ENCODE results near the gene RNF121.

Gene RNF121

GRCh38 chr11:71934213-71934612 is 5.4 kb downstream of the RNF121 start:
- no peak for DNase-seq (ENCODE audit: low read depth in 2 of 2)

GRCh38 chr11:71935338-71935925 is 6.6 kb downstream of the RNF121 start:
- DNase-seq (ENCODE audit: low read depth in 2 of 2): no peak

GRCh38 chr11:71936825-71937224 is 8.0 kb downstream of the RNF121 start:
- no peak for DNase-seq (ENCODE audit: low read depth in 2 of 2)

- DNase-seq (ENCODE audit: low read depth in 2 of 2): no peak
Measured at GRCh38 chr11:71937826-71938225, 9.0 kb downstream of the RNF121 start.

- DNase-seq (ENCODE audit: low read depth in 2 of 2): no peak
Measured at GRCh38 chr11:71940561-71941219, 11.8 kb downstream of the RNF121 start.

GRCh38 chr11:71946144-71946571 is 17.3 kb downstream of the RNF121 start:
- no peak for DNase-seq (ENCODE audit: low read depth in 2 of 2)

- DNase-seq (ENCODE audit: low read depth in 2 of 2): no peak
Measured at GRCh38 chr11:71947498-71947897, 18.7 kb downstream of the RNF121 start.

- no peak for DNase-seq (ENCODE audit: low read depth in 2 of 2)
Measured at GRCh38 chr11:71948314-71949027, 19.6 kb downstream of the RNF121 start.

- no peak for DNase-seq (ENCODE audit: low read depth in 2 of 2)
Measured at GRCh38 chr11:71949034-71949433, 20.2 kb downstream of the RNF121 start.

- no peak for DNase-seq (ENCODE audit: low read depth in 2 of 2)
Measured at GRCh38 chr11:71951741-71952310, 23.0 kb downstream of the RNF121 start.

GRCh38 chr11:71955898-71956456 is 27.1 kb downstream of the RNF121 start:
- no peak for DNase-seq (ENCODE audit: low read depth in 2 of 2)

GRCh38 chr11:71962428-71963038 is 33.7 kb downstream of the RNF121 start:
- no peak for DNase-seq (ENCODE audit: low read depth in 2 of 2)

GRCh38 chr11:71963468-71963867 is 34.6 kb downstream of the RNF121 start:
- no peak for DNase-seq (ENCODE audit: low read depth in 2 of 2)

GRCh38 chr11:71964641-71965040 is 35.8 kb downstream of the RNF121 start:
- no peak for DNase-seq (ENCODE audit: low read depth in 2 of 2)

- no peak for DNase-seq (ENCODE audit: low read depth in 2 of 2)
Measured at GRCh38 chr11:71971680-71972079, 42.8 kb downstream of the RNF121 start.

- no peak for DNase-seq (ENCODE audit: low read depth in 2 of 2)
Measured at GRCh38 chr11:71976551-71976950, 47.7 kb downstream of the RNF121 start.

- no peak for DNase-seq (ENCODE audit: low read depth in 2 of 2)
Measured at GRCh38 chr11:71977090-71977489, 48.2 kb downstream of the RNF121 start.

GRCh38 chr11:71977743-71978418 is 49.0 kb downstream of the RNF121 start:
- peak in 1 of 2 donors; percentile 33 for DNase-seq (ENCODE audit: low read depth in 2 of 2)

GRCh38 chr11:71979094-71979493 is 50.2 kb downstream of the RNF121 start:
- no peak for DNase-seq (ENCODE audit: low read depth in 2 of 2)

GRCh38 chr11:71979602-71980001 is 50.8 kb downstream of the RNF121 start:
- no peak for DNase-seq (ENCODE audit: low read depth in 2 of 2)

GRCh38 chr11:71986131-71986530 is 57.3 kb downstream of the RNF121 start:
- no peak for DNase-seq (ENCODE audit: low read depth in 2 of 2)

Data from stimulated activated CD4-positive, alpha-beta T cell treated with anti-CD3 and anti-CD28 coated beads, Interleukin-1b, Interleukin-23, amount 100 ng/mL, for 4 hours (primary cell).